Trophoblast cell (in vitro differentiated cells and primary cell): ENCODE measurements around the gene TCHP.
A peak's percentile ranks its signal among the peaks of the same experiment; 100 is the strongest.

Experiments used
- DNase-seq, 2 donors: peaks; one replicate each; pipeline ENCODE4 v3.0.0-alpha.2; 2016
- H2AFZ ChIP-seq: 2 replicates; pipeline ENCODE4 v1.6.1; 2013; ENCODE audit warnings: low read length, moderate library complexity, mild to moderate bottlenecking; ENCODE audit not compliant: insufficient read depth, poor library complexity
- H2AK5ac ChIP-seq: 2 replicates; pipeline ENCODE4 v1.6.1; 2013; ENCODE audit warnings: mild to moderate bottlenecking, low read length
- H2BK120ac ChIP-seq: 2 replicates; pipeline ENCODE4 v1.6.1; 2013; ENCODE audit warnings: low read length, mild to moderate bottlenecking, moderate library complexity; ENCODE audit not compliant: insufficient read depth, poor library complexity
- H2BK12ac ChIP-seq: 2 replicates; pipeline ENCODE4 v1.6.1; 2013; ENCODE audit warnings: mild to moderate bottlenecking, low read length, moderate library complexity
- H2BK5ac ChIP-seq: 2 replicates; pipeline ENCODE4 v1.6.1; 2013; ENCODE audit warnings: low read length, low read depth, moderate library complexity, mild to moderate bottlenecking; ENCODE audit not compliant: poor library complexity
- H3K14ac ChIP-seq: 2 replicates; pipeline ENCODE4 v1.6.1; 2013; ENCODE audit warnings: mild to moderate bottlenecking, low read length
- H3K18ac ChIP-seq: 2 replicates; pipeline ENCODE4 v1.6.1; 2013; ENCODE audit warnings: mild to moderate bottlenecking, low read length
- H3K23ac ChIP-seq: 2 replicates; pipeline ENCODE4 v1.6.1; 2013; ENCODE audit warnings: low read length
- H3K27ac ChIP-seq: 2 replicates; pipeline ENCODE4 v1.5.1; 2013; ENCODE audit warnings: low read depth, mild to moderate bottlenecking, inconsistent platforms, low read length, moderate library complexity
- H3K27me3 ChIP-seq: 2 replicates; pipeline ENCODE4 v1.6.1; 2013; ENCODE audit warnings: inconsistent platforms, mild to moderate bottlenecking, low read length, moderate library complexity; ENCODE audit not compliant: insufficient read depth
- H3K36me3 ChIP-seq, 2 experiments: 1 replicate in 1 of 2; 2 replicates in 1 of 2; pipeline ENCODE4 v1.6.1; 2013; ENCODE audit warnings: low read length in 2 of 2, mild to moderate bottlenecking in 2 of 2, moderate library complexity in 1 of 2; ENCODE audit not compliant: insufficient read depth in 2 of 2, control insufficient read depth in 1 of 2
- H3K4ac ChIP-seq: 2 replicates; pipeline ENCODE4 v1.6.1; 2013; ENCODE audit warnings: low read depth, mild to moderate bottlenecking, low read length, moderate library complexity
- H3K4me1 ChIP-seq, 2 experiments: 1 replicate in 1 of 2; 2 replicates in 1 of 2; pipeline ENCODE4 v1.6.1; 2013; ENCODE audit warnings: low read length in 2 of 2, mild to moderate bottlenecking in 2 of 2, moderate library complexity in 1 of 2; ENCODE audit not compliant: insufficient read depth in 2 of 2, control insufficient read depth in 1 of 2
- H3K4me2 ChIP-seq: 2 replicates; pipeline ENCODE4 v1.6.1; 2013; ENCODE audit warnings: inconsistent platforms, mild to moderate bottlenecking, low read length, moderate library complexity
- H3K4me3 ChIP-seq: 2 replicates; pipeline ENCODE4 v1.5.1; 2013; ENCODE audit warnings: mild to moderate bottlenecking, low read depth, low read length, inconsistent platforms
- H3K79me1 ChIP-seq: one replicate; pipeline ENCODE4 v1.6.1; 2013; ENCODE audit warnings: low read length
- H3K79me2 ChIP-seq: 2 replicates; pipeline ENCODE4 v1.6.1; 2013; ENCODE audit warnings: low read length, mild to moderate bottlenecking; ENCODE audit not compliant: control insufficient read depth, insufficient read depth, poor library complexity
- H3K9ac ChIP-seq: 2 replicates; pipeline ENCODE4 v1.6.1; 2013; ENCODE audit warnings: mild to moderate bottlenecking, low read length
- H3K9me3 ChIP-seq: 2 replicates; pipeline ENCODE4 v1.6.1; 2013; ENCODE audit warnings: low read depth, mild to moderate bottlenecking, control low read depth, inconsistent platforms, low read length; ENCODE audit not compliant: insufficient read depth
- H4K12ac ChIP-seq: 2 replicates; pipeline ENCODE4 v1.6.1; 2013; ENCODE audit warnings: low read depth, mild to moderate bottlenecking, low read length, moderate library complexity
- H4K8ac ChIP-seq: 2 replicates; pipeline ENCODE4 v1.6.1; 2013; ENCODE audit warnings: low read depth, mild to moderate bottlenecking, low read length, moderate library complexity
- H4K91ac ChIP-seq: one replicate; pipeline ENCODE4 v1.6.1; 2013; ENCODE audit warnings: low read depth, mild to moderate bottlenecking, low read length, moderate library complexity
- WGBS: extraction: QIAGEN DNeasy Blood & Tissue Kit; methylation state at CpG from one replicate; pipeline ENCODE4 v1.1.7; 2013; ENCODE audit warnings: missing lambda C conversion rate; ENCODE audit not compliant: insufficient read length, insufficient coverage; ENCODE audit errors: extremely low coverage; 5-methylcytosine and 5-hydroxymethylcytosine counted together

The TCHP gene

GRCh38 chr12:109938947-109939346 is 38.9 kb downstream of the TCHP start:
- H3K4me3 ChIP-seq, result no peak overlapping the region
- DNase-seq, result no peak
- peaks cover 10 to 29% of the 10 kb centered on the region in 2 experiments for H3K36me3 ChIP-seq
- no peak overlapping the region for H4K8ac ChIP-seq
- no peak overlapping the region for H3K18ac ChIP-seq
- no peak overlapping the region for H3K23ac ChIP-seq
- H2AK5ac ChIP-seq, result no peak overlapping the region
- H4K91ac ChIP-seq, result no peak overlapping the region
- no peak overlapping the region for H4K12ac ChIP-seq
- no peak overlapping the region for H3K4ac ChIP-seq
- no peak overlapping the region for H2BK5ac ChIP-seq
- no peak overlapping the region for H3K14ac ChIP-seq
- H3K9me3 ChIP-seq, result no peaks in the 10 kb centered on the region
- H3K27me3 ChIP-seq, result no peaks in the 10 kb centered on the region
- H3K79me1 ChIP-seq, result no peaks in the 10 kb centered on the region
- H3K79me2 ChIP-seq, result no peaks in the 10 kb centered on the region
- H3K9ac ChIP-seq, result no peak overlapping the region
- no CpG with 5 or more reads among the region's 7 CpGs for WGBS
- no peak overlapping the region for H2AFZ ChIP-seq
- no peak overlapping the region for H2BK120ac ChIP-seq
- no peak overlapping the region for H3K4me2 ChIP-seq
- H2BK12ac ChIP-seq, result no peak overlapping the region
- H3K27ac ChIP-seq, result no peak overlapping the region
- no peaks in the 10 kb centered on the region for H3K4me1 ChIP-seq

- no peak overlapping the region for H4K12ac ChIP-seq
- no peak overlapping the region for H3K4me3 ChIP-seq
- peaks cover 2% of the 10 kb centered on the region for H3K9me3 ChIP-seq
- H2AFZ ChIP-seq, result no peak overlapping the region
- H3K4me1 ChIP-seq, result no peaks in the 10 kb centered on the region
- no peak overlapping the region for H3K9ac ChIP-seq
- H3K4ac ChIP-seq, result no peak overlapping the region
- H2BK12ac ChIP-seq, result no peak overlapping the region
- no peak overlapping the region for H3K27ac ChIP-seq
- no peak overlapping the region for H2BK5ac ChIP-seq
- H3K18ac ChIP-seq, result no peak overlapping the region
- H3K14ac ChIP-seq, result no peak overlapping the region
- no CpG with 5 or more reads among the region's 2 CpGs for WGBS
- H4K91ac ChIP-seq, result no peak overlapping the region
- H3K36me3 ChIP-seq, result peaks cover 10 to 31% of the 10 kb centered on the region in 2 experiments
- H3K23ac ChIP-seq, result no peak overlapping the region
- no peaks in the 10 kb centered on the region for H3K79me1 ChIP-seq
- H3K27me3 ChIP-seq, result no peaks in the 10 kb centered on the region
- H2AK5ac ChIP-seq, result no peak overlapping the region
- no peak overlapping the region for H2BK120ac ChIP-seq
- no peak for DNase-seq
- no peak overlapping the region for H3K4me2 ChIP-seq
- no peaks in the 10 kb centered on the region for H3K79me2 ChIP-seq
- H4K8ac ChIP-seq, result no peak overlapping the region
These were observed 39.4 kb downstream of the TCHP start for GRCh38 chr12:109939504-109939903.

GRCh38 chr12:109940339-109940923 is 40.4 kb downstream of the TCHP start:
- H3K27ac ChIP-seq, result no peak overlapping the region
- no peaks in the 10 kb centered on the region for H3K79me2 ChIP-seq
- no peak overlapping the region for H4K12ac ChIP-seq
- no peak overlapping the region for H4K91ac ChIP-seq
- no peaks in the 10 kb centered on the region for H3K79me1 ChIP-seq
- H3K27me3 ChIP-seq, result no peaks in the 10 kb centered on the region
- peaks cover 0 to 2% of the 10 kb centered on the region in 2 experiments for H3K4me1 ChIP-seq
- no peak overlapping the region for H3K4me2 ChIP-seq
- no peak overlapping the region for H3K14ac ChIP-seq
- WGBS, result no CpG with 5 or more reads among the region's 6 CpGs
- peaks cover 10 to 31% of the 10 kb centered on the region in 2 experiments for H3K36me3 ChIP-seq
- no peak overlapping the region for H2BK12ac ChIP-seq
- H2AK5ac ChIP-seq, result no peak overlapping the region
- H2AFZ ChIP-seq, result no peak overlapping the region
- H3K9ac ChIP-seq, result no peak overlapping the region
- no peak overlapping the region for H2BK5ac ChIP-seq
- H4K8ac ChIP-seq, result no peak overlapping the region
- no peak overlapping the region for H3K23ac ChIP-seq
- no peak for DNase-seq
- no peak overlapping the region for H3K4me3 ChIP-seq
- H3K9me3 ChIP-seq, result peaks cover 2% of the 10 kb centered on the region
- no peak overlapping the region for H3K4ac ChIP-seq
- H3K18ac ChIP-seq, result no peak overlapping the region
- no peak overlapping the region for H2BK120ac ChIP-seq

GRCh38 chr12:109943811-109944210 is 43.7 kb downstream of the TCHP start:
- Histone ChIP-seq H2BK120ac (no peak overlapping the region), H3K9me3 (peaks cover 2% of the 10 kb centered on the region), H2AK5ac (no peak overlapping the region), H4K91ac (no peak overlapping the region), H3K9ac (no peak overlapping the region), H3K4me1 (peaks cover 0 to 2% of the 10 kb centered on the region in 2 experiments), H3K27ac (no peak overlapping the region), H3K27me3 (no peaks in the 10 kb centered on the region), H3K4me2 (no peak overlapping the region), H3K18ac (no peak overlapping the region), H3K14ac (no peak overlapping the region), H2BK5ac (no peak overlapping the region), H4K12ac (no peak overlapping the region), H2AFZ (no peak overlapping the region), H3K4me3 (no peak overlapping the region), H3K36me3 (peaks cover 10 to 17% of the 10 kb centered on the region in 2 experiments), H3K79me1 (no peaks in the 10 kb centered on the region), H3K23ac (no peak overlapping the region), H4K8ac (no peak overlapping the region), H2BK12ac (no peak overlapping the region), H3K4ac (no peak overlapping the region), H3K79me2 (no peaks in the 10 kb centered on the region)
- DNase-seq, result peak; percentile 86 to 91
- WGBS, result no CpG with 5 or more reads among the region's 7 CpGs
